ENCODE data around the gene TUBGCP6. TPM values are rescaled to one million over a fixed set of nuclear protein-coding genes. Genes with fewer than 3 reads are reported as not detected.

The TUBGCP6 gene
- total RNA-seq, 1 experiment from 2014 or later, result 38.6 TPM

GRCh38 chr22:50260434-50260800, 15.6 kb upstream of the TUBGCP6 start (continued):
- no peak for TF ChIP-seq SRF (IDR thresholded peaks at IDR 0.05; ENCODE audit: low read depth)
- no peak for TF ChIP-seq ATF3 (IDR thresholded peaks at IDR 0.05)
- TF ChIP-seq SP1 (IDR thresholded peaks at IDR 0.05; ENCODE audit: low read depth), result no peak
- no peak for TF ChIP-seq CEBPB (IDR thresholded peaks at IDR 0.05; ENCODE audit: low read depth)
- TF ChIP-seq RAD21 (IDR thresholded peaks at IDR 0.05; ENCODE audit: low read depth), result no peak
- TF ChIP-seq TCF7L2 (IDR thresholded peaks at IDR 0.05; ENCODE audit: borderline replicate concordance, extremely low read depth, insufficient read depth, insufficient read length), result no peak
- no peak for TF ChIP-seq POLR2A (IDR thresholded peaks at IDR 0.05; ENCODE audit: borderline replicate concordance, extremely low read depth, insufficient read depth, insufficient read length)
- TF ChIP-seq, protein P1, sequence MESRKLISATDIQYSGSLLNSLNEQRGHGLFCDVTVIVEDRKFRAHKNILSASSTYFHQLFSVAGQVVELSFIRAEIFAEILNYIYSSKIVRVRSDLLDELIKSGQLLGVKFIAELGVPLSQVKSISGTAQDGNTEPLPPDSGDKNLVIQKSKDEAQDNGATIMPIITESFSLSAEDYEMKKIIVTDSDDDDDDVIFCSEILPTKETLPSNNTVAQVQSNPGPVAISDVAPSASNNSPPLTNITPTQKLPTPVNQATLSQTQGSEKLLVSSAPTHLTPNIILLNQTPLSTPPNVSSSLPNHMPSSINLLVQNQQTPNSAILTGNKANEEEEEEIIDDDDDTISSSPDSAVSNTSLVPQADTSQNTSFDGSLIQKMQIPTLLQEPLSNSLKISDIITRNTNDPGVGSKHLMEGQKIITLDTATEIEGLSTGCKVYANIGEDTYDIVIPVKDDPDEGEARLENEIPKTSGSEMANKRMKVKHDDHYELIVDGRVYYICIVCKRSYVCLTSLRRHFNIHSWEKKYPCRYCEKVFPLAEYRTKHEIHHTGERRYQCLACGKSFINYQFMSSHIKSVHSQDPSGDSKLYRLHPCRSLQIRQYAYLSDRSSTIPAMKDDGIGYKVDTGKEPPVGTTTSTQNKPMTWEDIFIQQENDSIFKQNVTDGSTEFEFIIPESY (IDR thresholded peaks at IDR 0.05; ENCODE audit: extremely low read depth, insufficient replicate concordance, low read length), result no peak
- no peak for TF ChIP-seq ZFX (IDR thresholded peaks at IDR 0.05)

DNA sequence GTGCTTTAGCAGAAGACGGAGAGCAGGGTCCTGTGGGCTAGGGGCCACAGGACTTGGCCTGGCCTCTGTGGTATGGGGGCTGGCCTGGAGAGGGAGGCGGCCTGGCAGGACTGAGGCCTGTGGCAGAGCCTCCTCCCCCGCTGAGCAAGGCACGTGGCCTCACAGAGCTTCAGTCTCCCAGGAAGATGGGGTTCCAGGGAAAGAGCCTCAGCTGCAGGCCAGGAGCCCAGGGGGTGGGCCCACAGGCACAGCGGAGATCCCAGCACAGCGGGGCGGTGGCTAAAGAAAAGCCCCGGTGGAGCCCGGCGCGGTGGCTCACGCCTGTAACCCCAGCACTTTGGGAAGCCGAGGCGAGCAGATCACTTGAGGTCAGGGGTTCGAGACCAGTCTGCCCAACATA, 14.5 kb upstream of the TUBGCP6 start:
- CTCF ChIA-PET, result interaction anchor here (0.6 kb wide), 1 partner anchor 22 kb away, joined by 5 read pairs; no protein-coding TSS in a partner anchor
- TF ChIP-seq YY1 (IDR thresholded peaks at IDR 0.05; ENCODE audit: extremely low read depth, insufficient replicate concordance, low read depth, low read length) (no peak), ZNF274 (IDR thresholded peaks at IDR 0.05; ENCODE audit: low read depth, low read length) (no peak), JUND (IDR thresholded peaks at IDR 0.05) (no peak), SRF (IDR thresholded peaks at IDR 0.05; ENCODE audit: low read depth) (no peak), CBX3 (IDR thresholded peaks at IDR 0.05; ENCODE audit: low read depth) (no peak), POLR2AphosphoS5 (IDR thresholded peaks at IDR 0.05; ENCODE audit: low read depth, low read length) (no peak), EGR1 (IDR thresholded peaks at IDR 0.05; ENCODE audit: low read depth) (no peak), POLR2A (IDR thresholded peaks at IDR 0.05; ENCODE audit: borderline replicate concordance, extremely low read depth, insufficient read depth, insufficient read length) (no peak), SP1 (IDR thresholded peaks at IDR 0.05; ENCODE audit: low read depth) (no peak), EZH2phosphoT487 (IDR thresholded peaks at IDR 0.05; ENCODE audit: borderline replicate concordance) (no peak), MAX (IDR thresholded peaks at IDR 0.05) (no peak)
- TF ChIP-seq, protein P1 (IDR thresholded peaks at IDR 0.05; ENCODE audit: extremely low read depth, insufficient replicate concordance, low read length), result no peak
- TF ChIP-seq, protein P2, sequence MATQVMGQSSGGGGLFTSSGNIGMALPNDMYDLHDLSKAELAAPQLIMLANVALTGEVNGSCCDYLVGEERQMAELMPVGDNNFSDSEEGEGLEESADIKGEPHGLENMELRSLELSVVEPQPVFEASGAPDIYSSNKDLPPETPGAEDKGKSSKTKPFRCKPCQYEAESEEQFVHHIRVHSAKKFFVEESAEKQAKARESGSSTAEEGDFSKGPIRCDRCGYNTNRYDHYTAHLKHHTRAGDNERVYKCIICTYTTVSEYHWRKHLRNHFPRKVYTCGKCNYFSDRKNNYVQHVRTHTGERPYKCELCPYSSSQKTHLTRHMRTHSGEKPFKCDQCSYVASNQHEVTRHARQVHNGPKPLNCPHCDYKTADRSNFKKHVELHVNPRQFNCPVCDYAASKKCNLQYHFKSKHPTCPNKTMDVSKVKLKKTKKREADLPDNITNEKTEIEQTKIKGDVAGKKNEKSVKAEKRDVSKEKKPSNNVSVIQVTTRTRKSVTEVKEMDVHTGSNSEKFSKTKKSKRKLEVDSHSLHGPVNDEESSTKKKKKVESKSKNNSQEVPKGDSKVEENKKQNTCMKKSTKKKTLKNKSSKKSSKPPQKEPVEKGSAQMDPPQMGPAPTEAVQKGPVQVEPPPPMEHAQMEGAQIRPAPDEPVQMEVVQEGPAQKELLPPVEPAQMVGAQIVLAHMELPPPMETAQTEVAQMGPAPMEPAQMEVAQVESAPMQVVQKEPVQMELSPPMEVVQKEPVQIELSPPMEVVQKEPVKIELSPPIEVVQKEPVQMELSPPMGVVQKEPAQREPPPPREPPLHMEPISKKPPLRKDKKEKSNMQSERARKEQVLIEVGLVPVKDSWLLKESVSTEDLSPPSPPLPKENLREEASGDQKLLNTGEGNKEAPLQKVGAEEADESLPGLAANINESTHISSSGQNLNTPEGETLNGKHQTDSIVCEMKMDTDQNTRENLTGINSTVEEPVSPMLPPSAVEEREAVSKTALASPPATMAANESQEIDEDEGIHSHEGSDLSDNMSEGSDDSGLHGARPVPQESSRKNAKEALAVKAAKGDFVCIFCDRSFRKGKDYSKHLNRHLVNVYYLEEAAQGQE (IDR thresholded peaks at IDR 0.05; ENCODE audit: low read depth), result no peak

More for the DNA sequence above, 14.5 kb upstream of the TUBGCP6 start:
- ChIA-PET RAD21 (ENCODE audit: low non-redundant PET in 1 of 2, low total read pairs in 2 of 2, uncharacterized antibody in 2 of 2, unreplicated experiment in 2 of 2) (interaction anchor here in 1 of 2 experiments (1.2 kb wide), 1 partner anchor 8 kb away, joined by 3 read pairs; the partner anchor contains the start of gene HDAC10), POLR2A (interaction anchor here (0.8 kb wide), 1 partner anchor 101 kb away, joined by 4 read pairs; no protein-coding TSS in a partner anchor)
- H3K9ac ChIP-seq (ENCODE audit: low read length), result no peak overlapping the region
- ATAC-seq (no peak), DNase-seq (ENCODE audit: low read depth, low spot score) (no peak)
- H3K9me2 ChIP-seq (ENCODE audit: insufficient read depth), result no peaks in the 10 kb centered on the region
- no TSS peak for BruUV-seq (replicated peaks)
- H3K4me2 ChIP-seq (ENCODE audit: low read length), result no peak overlapping the region
- H3K36me3 ChIP-seq (ENCODE audit: control insufficient read depth in 1 of 2, insufficient read depth in 2 of 2, low read length in 2 of 2), result peaks cover 0 to 11% of the 10 kb centered on the region in 2 experiments; a peak in 2 of 4 replicates
- H3K79me2 ChIP-seq (ENCODE audit: insufficient read depth, low read length), result peaks cover 28% of the 10 kb centered on the region
- intact Hi-C loops (cut with micrococcal nuclease), result no loop called here
- H2AFZ ChIP-seq (ENCODE audit: low read depth, low read length, poor library complexity, severe bottlenecking), result no peak overlapping the region
- no peak overlapping the region for H3K4me3 ChIP-seq (replicated peaks in 1 of 2; ENCODE audit: low read depth in 1 of 2, low read length in 2 of 2)
- H3K27me3 ChIP-seq (ENCODE audit: insufficient read depth, low read length), result no peaks in the 10 kb centered on the region
- H4K20me1 ChIP-seq (ENCODE audit: insufficient read depth), result no peaks in the 10 kb centered on the region
- H3K27ac ChIP-seq (ENCODE audit: low read depth, low read length), result peak overlapping the region; percentile 10; the same call in 1 of the 2 replicates
- H3K4me1 ChIP-seq (ENCODE audit: control insufficient read depth in 1 of 2, insufficient read depth in 2 of 2, low read length in 2 of 2), result peaks cover 19 to 32% of the 10 kb centered on the region in 2 experiments
- H3K9me3 ChIP-seq (ENCODE audit: control insufficient read depth in 1 of 2, insufficient read depth in 1 of 2, low read depth in 1 of 2, low read length in 2 of 2), result no peaks in the 10 kb centered on the region

Measured in HCT116 (cell line).